GM20000 (cell line): Measurements from ENCODE around the gene TMEM190.
"Not testable (repeated sequence)": the region's sequence is repeated elsewhere in the genome, so short reads cannot be mapped to it uniquely, and the experiment has no call there.

Experiments
- DNase-seq: peaks from one replicate; pipeline ENCODE4 v3.0.0; 2012; ENCODE audit warnings: low spot score
- CTCF ChIP-seq: IDR thresholded peaks from 2 replicates; pipeline ENCODE4 v1.5.1; 2012; ENCODE audit warnings: mild to moderate bottlenecking, control low read depth; ENCODE audit errors: extremely low read depth, missing control alignments

The TMEM190 gene

DNA sequence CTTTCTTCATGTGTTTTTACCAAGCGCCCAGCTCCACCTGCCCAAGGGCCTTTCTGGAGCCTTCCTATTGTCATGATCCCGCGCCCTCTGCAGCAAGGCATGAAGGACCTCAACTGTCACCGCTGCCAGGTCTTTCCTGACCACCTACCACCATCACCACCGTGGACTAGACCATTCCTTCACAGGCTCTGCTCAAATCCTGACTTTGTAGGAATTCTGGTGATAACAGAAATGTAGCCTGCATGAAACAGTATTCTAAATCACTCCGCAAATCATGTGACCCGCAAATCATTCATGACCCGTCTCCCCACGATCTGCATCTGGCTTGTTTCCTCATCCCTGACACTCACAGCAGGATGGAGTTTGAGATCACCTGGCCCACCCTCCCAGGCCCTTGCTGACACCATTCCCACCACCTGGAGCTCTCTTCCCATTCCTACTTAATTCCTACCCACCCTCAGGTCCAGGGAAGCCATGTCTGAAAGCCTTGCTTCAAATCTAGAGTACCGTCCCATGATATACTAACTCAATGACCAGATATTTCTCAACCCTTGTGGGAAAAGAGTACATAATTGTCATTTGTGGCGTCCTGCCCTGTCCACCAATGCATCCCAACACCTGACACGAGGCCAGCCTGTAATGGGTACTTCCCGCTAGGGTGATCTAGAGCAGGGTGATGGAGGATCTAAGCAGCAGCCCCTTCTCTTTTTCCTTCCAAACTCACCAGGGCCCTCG, 29.6 kb downstream of the TMEM190 start:
- no peak for DNase-seq
- TF ChIP-seq CTCF, result no peak

GRCh38 chr19:55406826-55407549, 30.4 kb downstream of the TMEM190 start:
- TF ChIP-seq CTCF, result no peak
- DNase-seq, result peak; percentile 66

DNA sequence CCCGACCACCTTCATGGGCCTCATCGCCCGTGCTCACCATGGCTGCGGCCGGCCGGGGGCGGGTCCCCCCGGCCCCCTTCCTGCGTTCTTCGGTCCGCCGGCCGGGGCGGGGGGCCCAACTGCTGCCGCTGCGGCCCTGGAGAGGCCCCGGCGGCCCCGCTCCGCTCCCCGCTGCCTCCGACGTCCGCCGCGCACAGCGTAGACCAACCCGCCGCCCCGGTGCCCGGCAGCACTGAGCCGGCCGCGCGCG, 30.8 kb downstream of the TMEM190 start, which contains the start of gene UBE2S:
Gene UBE2S (minus strand): TSS at position 239 of the 250 bp plus-strand sequence. CDS start 199 bp downstream, at position 40.
- DNase-seq, result not testable (repeated sequence)

DNA sequence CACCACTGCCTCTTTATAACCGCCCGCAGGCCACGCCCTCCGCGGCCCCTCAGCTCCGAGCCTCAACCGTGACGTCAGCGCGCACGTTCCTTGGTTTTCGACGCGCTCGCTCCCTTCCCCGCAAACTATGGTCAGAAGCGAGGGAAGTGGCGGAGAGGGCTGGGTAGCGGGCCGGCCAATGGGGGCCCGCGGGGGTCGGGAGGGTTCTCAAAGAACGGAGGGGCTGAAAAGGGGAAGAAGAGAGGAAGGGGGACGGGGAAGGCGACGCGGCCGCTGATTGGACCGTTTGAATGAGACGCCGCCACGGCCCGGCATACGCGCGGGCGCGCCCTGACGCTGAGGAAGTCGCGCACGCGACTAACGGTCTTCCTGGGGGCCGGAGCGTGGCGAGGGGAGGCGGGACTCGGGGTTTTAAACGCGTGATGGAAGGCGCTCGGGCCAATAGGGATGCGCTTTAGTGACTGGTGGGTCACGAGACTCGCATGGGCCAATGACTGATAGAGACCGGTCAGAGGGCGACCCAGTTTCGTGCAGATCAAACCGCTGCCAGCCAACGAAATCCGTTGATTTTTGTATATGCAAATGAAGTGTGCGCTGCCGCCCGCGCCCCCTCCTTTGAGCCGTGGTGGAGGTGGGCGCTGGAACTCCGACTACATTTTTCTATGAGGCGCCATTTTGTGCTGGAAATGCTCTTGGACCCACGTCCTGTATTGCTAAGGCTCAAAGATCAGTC, 31.3 kb downstream of the TMEM190 start:
- DNase-seq, result peak; percentile 99
- TF ChIP-seq CTCF, result no peak

DNA sequence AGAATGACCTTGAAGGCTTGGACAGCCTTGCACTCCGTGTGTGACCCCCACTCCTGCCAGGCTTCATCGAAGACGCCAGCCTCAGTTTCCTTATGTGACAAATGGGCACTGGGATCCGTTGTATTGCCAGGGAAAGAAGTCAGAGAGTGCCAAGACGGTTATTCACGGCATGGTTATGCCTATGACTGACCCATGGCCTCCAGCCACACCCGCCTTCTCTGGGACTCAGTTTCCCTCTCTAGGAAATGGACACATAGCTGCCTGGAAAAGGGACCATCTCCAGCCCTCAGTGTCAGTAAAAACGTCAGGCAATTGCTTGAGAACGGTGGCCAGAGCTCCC, 31.9 kb downstream of the TMEM190 start:
- no peak for DNase-seq
- no peak for TF ChIP-seq CTCF

GRCh38 chr19:55409179-55409578, 32.6 kb downstream of the TMEM190 start:
- DNase-seq, result not testable (repeated sequence)

- DNase-seq, result no peak
- TF ChIP-seq CTCF, result no peak
Measured at GRCh38 chr19:55410168-55410567, 33.5 kb downstream of the TMEM190 start.

GRCh38 chr19:55418185-55418584, 41.6 kb downstream of the TMEM190 start:
- peak; percentile 68 for DNase-seq
- TF ChIP-seq CTCF, result peak; percentile 58
